HEK293T (cell line): ENCODE results near the gene SSU72.

ENCODE experiments used
- BHLHE40 ChIP-seq: fragments of 450-650 bp; IDR thresholded peaks from 2 replicates; pipeline ENCODE4 v1.6.1; 2016; ENCODE audit warnings: mild to moderate bottlenecking, moderate library complexity, borderline replicate concordance
- CTBP1 ChIP-seq: fragments of 450-650 bp; IDR thresholded peaks from 2 replicates; pipeline ENCODE4 v1.6.1; 2016; ENCODE audit warnings: borderline replicate concordance
- ELF4 ChIP-seq: fragments of 450-650 bp; IDR thresholded peaks from 2 replicates; pipeline ENCODE4 v1.6.1; 2017; ENCODE audit warnings: antibody characterized with exemption
- FOXK2 ChIP-seq: fragments of 450-650 bp; IDR thresholded peaks from 2 replicates; pipeline ENCODE4 v1.6.1; 2016; ENCODE audit warnings: mild to moderate bottlenecking
- FOXM1 ChIP-seq: fragments of 450-650 bp; IDR thresholded peaks from 2 replicates; pipeline ENCODE4 v1.6.1; 2017; ENCODE audit warnings: mild to moderate bottlenecking, borderline replicate concordance
- HDGF ChIP-seq: fragments of 450-650 bp; IDR thresholded peaks from 2 replicates; pipeline ENCODE4 v1.6.1; 2017; ENCODE audit warnings: antibody characterized with exemption, borderline replicate concordance
- L3MBTL2 ChIP-seq: fragments of 450-650 bp; conservative IDR thresholded peaks from 2 replicates; pipeline ENCODE4 v1.6.1; 2016; ENCODE audit warnings: mild to moderate bottlenecking
- LEF1 ChIP-seq: fragments of 450-650 bp; IDR thresholded peaks from 2 replicates; pipeline ENCODE4 v1.6.1; 2017; ENCODE audit warnings: mild to moderate bottlenecking, borderline replicate concordance
- SP1 ChIP-seq: fragments of 450-650 bp; IDR thresholded peaks from 2 replicates; pipeline ENCODE4 v1.6.1; 2017
- SUZ12 ChIP-seq: fragments of 450-650 bp; IDR thresholded peaks from 2 replicates; pipeline ENCODE4 v1.6.1; 2016; ENCODE audit warnings: mild to moderate bottlenecking
- TARDBP ChIP-seq: fragments of 450-650 bp; IDR thresholded peaks from 2 replicates; pipeline ENCODE4 v1.6.1; 2016
- ZNF384 ChIP-seq: fragments of 450-650 bp; IDR thresholded peaks from 2 replicates; pipeline ENCODE4 v1.6.1; 2016
- TF ChIP-seq, protein P1 (sequence below): fragments of 450-650 bp; IDR thresholded peaks from 2 replicates; pipeline ENCODE4 v1.6.1; 2016

DNA sequence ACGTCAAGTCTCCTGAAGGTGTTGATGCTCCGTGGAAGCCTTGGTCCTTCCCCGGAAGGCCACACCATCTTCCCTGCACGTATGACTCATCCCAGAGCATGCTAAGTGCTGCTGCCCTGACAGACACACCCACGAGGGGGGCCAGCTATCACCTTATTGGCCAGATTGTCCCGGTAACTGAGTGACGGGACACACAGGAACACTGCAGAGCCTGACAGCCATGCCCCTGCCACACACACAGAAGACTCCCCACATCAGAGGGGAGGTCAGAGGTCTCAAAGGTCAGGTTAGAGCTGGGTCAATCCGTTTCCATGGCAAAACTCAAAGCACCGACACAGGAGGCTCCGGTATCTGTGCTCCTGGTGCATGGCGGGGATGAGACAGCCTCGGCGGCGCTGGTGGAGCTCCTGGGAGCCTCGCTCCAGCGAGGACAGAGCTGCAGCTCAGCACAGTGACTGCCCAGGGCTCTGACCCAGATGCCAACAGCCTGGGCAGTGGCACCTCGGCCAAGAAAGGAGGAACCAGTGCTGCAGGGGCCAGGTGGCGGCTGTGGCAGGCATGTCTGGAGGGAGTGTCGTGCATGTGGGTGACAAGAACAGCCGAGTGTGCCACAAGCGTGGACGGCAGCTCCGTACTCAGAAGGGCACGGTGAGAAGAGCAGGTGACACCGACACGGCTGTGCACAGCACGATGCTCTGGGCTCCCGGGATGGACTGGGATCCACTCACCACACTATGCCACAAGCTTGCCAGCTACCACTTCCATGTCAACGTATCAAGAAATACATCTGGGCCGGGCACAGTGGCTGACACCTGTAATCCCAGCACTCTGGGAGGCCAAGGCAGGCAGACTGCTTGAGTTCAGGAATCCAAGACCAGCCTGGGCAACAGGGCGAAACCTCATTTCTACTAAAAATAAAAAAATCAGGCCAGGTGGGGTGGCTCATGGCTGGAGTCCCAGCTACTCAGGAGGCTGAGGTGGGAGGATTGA is 19.4 kb downstream of the SSU72 start:
- no peak for TF ChIP-seq FOXM1
- no peak for TF ChIP-seq BHLHE40
- TF ChIP-seq TARDBP = no peak
- no peak for TF ChIP-seq LEF1
- no peak for TF ChIP-seq SP1
- TF ChIP-seq ZNF384 = no peak
- no peak for TF ChIP-seq CTBP1
- TF ChIP-seq, protein P1, sequence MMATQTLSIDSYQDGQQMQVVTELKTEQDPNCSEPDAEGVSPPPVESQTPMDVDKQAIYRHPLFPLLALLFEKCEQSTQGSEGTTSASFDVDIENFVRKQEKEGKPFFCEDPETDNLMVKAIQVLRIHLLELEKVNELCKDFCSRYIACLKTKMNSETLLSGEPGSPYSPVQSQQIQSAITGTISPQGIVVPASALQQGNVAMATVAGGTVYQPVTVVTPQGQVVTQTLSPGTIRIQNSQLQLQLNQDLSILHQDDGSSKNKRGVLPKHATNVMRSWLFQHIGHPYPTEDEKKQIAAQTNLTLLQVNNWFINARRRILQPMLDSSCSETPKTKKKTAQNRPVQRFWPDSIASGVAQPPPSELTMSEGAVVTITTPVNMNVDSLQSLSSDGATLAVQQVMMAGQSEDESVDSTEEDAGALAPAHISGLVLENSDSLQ = no peak
- no peak for TF ChIP-seq ELF4
- no peak for TF ChIP-seq HDGF
- TF ChIP-seq SUZ12 = no peak
- TF ChIP-seq L3MBTL2 = no peak
- TF ChIP-seq FOXK2 = no peak
